ENCODE data around the gene FAM217B.
A peak's percentile ranks its signal among the peaks of the same experiment; 100 is the strongest.

The FAM217B gene, protein sequence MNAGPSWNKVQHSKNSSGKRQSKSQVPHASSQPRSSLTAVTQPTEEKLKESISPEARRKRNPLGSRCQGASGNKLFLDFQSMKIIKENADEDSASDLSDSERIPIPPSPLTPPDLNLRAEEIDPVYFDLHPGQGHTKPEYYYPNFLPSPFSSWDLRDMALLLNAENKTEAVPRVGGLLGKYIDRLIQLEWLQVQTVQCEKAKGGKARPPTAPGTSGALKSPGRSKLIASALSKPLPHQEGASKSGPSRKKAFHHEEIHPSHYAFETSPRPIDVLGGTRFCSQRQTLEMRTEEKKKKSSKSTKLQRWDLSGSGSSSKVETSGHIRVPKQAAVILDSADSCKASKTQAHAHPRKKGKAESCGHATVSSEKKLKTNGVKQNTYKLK

DNA sequence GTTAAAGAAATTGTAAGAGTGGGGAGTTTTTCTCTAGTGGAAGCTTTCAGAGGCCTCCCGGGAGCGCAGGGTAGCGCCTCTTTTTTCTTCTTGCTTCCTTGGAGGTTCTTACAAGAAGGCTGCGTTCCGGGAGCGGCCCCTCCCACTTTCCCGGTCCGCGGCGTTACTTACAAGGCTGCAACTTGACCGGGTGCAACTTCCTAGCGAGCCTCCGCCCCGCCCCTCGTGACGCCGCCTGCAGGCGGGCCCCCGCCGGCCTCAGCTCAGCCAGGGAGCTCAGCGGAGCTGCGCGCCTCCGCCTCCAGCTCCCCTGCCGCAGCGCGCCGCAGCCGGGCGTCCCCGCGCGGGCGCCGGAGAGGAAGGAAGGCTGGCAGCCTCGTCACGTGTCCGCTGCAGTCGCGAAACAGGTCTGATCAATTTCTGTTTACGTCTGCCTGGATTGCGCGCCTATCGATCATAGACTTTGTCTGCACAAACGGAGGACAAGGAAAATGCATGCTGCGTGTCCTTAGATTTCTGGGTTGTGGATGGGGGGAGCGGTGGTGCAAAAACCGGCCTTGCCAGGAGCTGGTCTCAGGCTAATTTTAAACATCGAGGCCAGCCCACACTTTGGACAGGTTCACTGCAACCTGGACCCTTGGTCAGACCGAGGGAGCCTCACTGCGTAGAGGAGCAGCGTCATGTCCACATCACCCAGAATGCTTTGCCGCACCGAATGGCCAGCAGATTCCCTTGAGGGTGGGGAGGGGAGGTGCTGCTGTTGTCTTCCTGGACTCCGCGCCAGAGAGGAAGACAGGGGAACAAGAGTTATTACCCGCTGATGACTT, at the start of gene FAM217B, which contains the start of gene PPP1R3D:
TSS of gene FAM217B (plus strand) at position 261 of the 827 bp plus-strand sequence. CDS start 3,555 bp downstream, outside the sequence.
TSS of gene PPP1R3D (minus strand) at position 177 of the 827 bp plus-strand sequence. CDS start 374 bp downstream, outside the sequence.
- FAIRE-seq (no peak), DNase-seq (ENCODE audit: insufficient read length, low spot score) (peak; percentile 80)
- TF ChIP-seq, protein P1, sequence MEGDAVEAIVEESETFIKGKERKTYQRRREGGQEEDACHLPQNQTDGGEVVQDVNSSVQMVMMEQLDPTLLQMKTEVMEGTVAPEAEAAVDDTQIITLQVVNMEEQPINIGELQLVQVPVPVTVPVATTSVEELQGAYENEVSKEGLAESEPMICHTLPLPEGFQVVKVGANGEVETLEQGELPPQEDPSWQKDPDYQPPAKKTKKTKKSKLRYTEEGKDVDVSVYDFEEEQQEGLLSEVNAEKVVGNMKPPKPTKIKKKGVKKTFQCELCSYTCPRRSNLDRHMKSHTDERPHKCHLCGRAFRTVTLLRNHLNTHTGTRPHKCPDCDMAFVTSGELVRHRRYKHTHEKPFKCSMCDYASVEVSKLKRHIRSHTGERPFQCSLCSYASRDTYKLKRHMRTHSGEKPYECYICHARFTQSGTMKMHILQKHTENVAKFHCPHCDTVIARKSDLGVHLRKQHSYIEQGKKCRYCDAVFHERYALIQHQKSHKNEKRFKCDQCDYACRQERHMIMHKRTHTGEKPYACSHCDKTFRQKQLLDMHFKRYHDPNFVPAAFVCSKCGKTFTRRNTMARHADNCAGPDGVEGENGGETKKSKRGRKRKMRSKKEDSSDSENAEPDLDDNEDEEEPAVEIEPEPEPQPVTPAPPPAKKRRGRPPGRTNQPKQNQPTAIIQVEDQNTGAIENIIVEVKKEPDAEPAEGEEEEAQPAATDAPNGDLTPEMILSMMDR (IDR thresholded peaks at IDR 0.05; ENCODE audit: insufficient read depth, missing control alignments) = no peak

DNA sequence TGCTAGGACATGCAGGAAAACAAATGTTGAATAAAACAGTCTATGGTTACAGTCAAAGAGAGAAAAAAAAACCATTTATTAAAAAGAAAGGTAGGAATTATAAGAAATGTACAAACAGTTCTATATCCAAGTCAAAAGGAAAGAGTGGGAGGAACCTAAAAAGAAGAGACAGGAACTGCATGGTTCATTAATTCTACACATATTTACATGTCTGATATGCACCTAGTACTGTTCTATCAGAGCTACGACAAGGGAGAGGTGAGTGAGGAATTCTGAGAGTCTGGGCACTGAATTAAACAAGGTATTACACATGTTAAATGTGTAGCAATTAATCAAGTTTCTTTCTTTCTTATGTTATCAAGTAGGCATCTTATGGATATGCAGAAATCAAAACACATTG, 48.6 kb upstream of the FAM217B start:
- DNase-seq (ENCODE audit: insufficient read length, low spot score) = no peak
- TF ChIP-seq, protein P1 (IDR thresholded peaks at IDR 0.05; ENCODE audit: insufficient read depth, missing control alignments) = no peak
- FAIRE-seq = no peak

DNA sequence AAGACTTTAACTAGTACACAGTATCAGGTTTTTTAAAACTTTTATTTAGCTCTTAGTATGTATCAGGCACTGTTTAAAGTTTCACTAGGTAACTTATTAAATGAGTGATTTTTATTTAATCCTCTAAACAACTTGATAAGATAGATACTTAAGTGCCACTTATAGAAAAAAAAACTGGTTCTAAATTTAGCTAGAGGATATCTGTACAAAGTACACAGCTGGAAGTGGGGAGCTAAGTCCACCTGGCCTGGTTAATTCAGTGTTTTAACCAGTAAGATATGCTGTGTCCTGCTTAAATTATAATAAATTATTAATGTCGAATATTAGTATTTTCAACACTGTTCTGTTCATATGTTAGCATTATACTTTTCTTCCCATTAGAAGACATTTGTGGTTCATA, 44.3 kb upstream of the FAM217B start:
- DNase-seq (ENCODE audit: insufficient read length, low spot score) (no peak), FAIRE-seq (no peak)
- TF ChIP-seq, protein P1 (IDR thresholded peaks at IDR 0.05; ENCODE audit: insufficient read depth, missing control alignments) = no peak

DNA sequence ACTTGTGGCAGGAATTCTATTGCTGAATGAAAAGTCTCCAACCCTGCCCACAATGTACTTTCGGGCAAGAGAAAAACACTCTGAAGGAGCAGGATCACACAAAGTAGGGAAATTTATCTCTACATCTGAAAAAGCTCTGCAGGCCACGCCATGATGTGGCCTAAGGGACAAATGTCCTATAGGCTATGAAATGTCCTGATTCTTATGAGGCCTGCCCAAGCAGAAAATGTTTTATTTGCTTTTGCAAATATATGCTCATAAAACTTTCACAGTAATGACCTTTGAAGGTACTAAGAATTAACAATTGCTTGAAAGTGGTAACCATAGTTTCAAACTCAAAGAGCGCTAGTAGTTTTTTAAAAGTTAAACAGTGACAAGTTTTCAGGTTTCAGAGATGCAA, 37.7 kb upstream of the FAM217B start:
- TF ChIP-seq, protein P1 (IDR thresholded peaks at IDR 0.05; ENCODE audit: insufficient read depth, missing control alignments) = no peak
- FAIRE-seq = no peak
- DNase-seq (ENCODE audit: insufficient read length, low spot score) = no peak

DNA sequence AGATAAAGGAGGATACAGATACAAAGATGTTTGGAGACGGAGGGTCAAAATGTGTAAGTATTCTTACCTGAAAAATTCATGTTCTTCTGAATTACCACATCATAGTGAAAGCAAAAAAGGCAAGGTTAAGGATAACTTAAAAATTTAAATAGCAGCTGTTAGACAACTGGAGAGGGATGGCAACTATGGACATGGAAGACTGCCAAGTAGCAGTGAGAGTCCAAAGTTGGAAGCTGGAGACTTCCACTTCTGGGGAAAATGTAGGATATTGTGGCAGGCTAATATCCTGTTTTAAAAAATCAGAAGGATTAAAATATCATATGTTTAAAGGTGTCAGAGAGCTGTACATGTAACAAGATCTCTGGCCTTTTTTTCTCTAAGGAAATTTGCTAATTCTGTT, 36.6 kb upstream of the FAM217B start:
- TF ChIP-seq, protein P1 (IDR thresholded peaks at IDR 0.05; ENCODE audit: insufficient read depth, missing control alignments) = no peak
- FAIRE-seq = no peak
- no peak for DNase-seq (ENCODE audit: insufficient read length, low spot score)

DNA sequence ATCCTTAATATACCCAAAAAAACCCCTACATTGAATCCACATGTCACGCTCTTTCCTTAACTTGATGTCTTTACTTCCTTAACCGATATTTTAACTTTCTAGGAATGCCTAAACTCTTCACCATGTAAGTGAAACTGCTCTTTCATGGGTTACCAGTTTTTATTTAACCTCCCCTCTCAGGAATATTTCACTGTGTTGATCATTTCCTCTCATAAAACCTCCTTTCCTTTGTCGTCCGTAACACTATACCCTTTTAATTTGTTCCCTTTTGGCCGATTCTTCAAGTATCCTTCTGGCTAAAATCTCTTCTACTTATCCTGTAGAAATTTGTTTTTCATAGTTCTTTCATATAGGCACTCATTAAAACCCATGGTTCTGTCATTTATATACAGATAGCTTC, 31.3 kb upstream of the FAM217B start:
- TF ChIP-seq, protein P1 (IDR thresholded peaks at IDR 0.05; ENCODE audit: insufficient read depth, missing control alignments) = no peak
- no peak for DNase-seq (ENCODE audit: insufficient read length, low spot score)
- no peak for FAIRE-seq

Data from D721Med (cell line).